Measurements from ENCODE around the gene CDH13.

Gene CDH13

GRCh38 chr16:82993415-82993814 is 366.6 kb downstream of the CDH13 start:
- DNase-seq (ENCODE audit: low spot score): no peak
- no peak for FAIRE-seq

GRCh38 chr16:82993926-82994325 is 367.2 kb downstream of the CDH13 start:
- no peak for FAIRE-seq
- no peak for DNase-seq (ENCODE audit: low spot score)

DNA sequence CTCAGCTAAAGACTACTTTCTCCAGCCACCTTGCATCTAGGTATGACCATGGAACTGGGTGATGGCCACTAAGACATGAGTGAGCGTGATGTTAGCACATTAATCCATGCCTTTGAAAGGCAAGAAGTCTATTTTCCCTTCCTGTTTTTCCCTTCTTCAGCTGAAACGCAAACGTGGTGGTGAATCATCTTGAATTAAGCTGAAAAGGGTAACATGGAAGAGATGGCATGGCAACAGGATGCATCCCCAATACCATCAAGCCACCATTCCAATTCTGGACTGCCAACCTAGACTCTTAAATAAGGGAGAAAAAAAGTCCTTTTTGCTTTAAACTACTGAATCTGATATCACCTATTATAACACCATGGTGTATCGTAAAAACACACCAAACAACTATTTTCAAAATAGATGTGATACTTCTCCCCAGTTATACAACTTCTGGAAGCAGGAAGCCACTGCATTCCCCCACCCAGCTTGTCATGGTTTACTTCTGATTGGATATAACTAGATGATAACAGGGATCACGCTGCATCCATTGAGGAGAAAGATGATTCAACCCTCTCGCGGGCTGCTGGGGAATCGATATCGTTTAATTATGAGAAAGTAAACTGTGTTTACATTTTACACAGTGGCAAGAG is 368.6 kb downstream of the CDH13 start:
- DNase-seq (ENCODE audit: low spot score): no peak

GRCh38 chr16:82995924-82996441 is 369.2 kb downstream of the CDH13 start:
- DNase-seq (ENCODE audit: low spot score) (peak; percentile 65), FAIRE-seq (no peak)

More for the DNA sequence above, 368.6 kb downstream of the CDH13 start:
- FAIRE-seq: no peak

- FAIRE-seq: peak; percentile 97
These were observed 370.0 kb downstream of the CDH13 start for GRCh38 chr16:82996814-82997213.

GRCh38 chr16:82999711-83000110 is 372.9 kb downstream of the CDH13 start:
- DNase-seq (ENCODE audit: low spot score): no peak
- no peak for FAIRE-seq

More at GRCh38 chr16:82996814-82997213, 370.0 kb downstream of the CDH13 start:
- no peak for DNase-seq (ENCODE audit: low spot score)

DNA sequence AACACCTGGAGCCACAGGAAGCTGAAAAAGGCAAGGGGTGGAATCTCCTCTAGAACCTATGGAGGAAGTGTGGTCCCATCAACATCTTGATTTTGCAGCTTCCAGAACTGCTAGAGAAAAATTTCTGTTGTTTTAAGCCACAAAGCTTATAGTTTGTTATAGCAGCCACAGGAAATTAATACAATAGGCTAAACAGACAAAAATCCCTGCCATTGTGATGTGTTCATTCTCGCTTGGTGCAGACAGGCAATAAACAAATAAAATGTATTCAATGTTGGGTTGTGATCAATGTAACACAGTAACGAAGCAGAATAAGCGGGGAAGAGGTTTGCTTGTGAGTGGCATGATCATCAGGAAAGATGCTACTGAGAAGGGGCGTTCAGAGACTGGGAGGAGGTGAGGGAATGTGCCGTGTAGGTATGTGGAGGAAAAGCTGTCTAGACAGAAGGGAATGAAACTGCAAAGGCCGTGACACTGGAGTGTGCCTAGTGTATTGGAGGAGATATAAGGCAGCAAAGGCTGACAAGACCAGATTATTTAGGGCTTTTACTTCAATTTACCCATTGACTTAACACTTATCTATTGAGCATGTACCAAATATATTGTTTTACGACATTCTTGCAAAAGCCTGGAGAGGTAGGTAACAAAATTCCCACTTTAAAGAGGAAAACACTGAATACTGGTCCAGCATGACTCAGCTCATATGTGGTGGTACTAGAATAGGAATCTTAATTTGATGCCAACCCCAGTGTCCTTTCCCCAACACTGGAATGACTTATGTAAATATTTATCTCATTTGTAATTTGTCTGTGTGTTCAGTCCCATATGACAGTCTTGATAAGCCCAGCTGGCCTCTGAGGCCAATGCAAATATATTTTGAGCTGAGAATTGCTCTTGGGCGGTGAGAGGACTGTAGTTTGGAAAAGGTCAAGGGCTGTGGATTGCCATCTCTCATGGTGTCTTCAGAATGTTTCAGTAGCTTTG is 375.9 kb downstream of the CDH13 start:
- DNase-seq (ENCODE audit: low spot score) (no peak), FAIRE-seq (no peak)

DNA sequence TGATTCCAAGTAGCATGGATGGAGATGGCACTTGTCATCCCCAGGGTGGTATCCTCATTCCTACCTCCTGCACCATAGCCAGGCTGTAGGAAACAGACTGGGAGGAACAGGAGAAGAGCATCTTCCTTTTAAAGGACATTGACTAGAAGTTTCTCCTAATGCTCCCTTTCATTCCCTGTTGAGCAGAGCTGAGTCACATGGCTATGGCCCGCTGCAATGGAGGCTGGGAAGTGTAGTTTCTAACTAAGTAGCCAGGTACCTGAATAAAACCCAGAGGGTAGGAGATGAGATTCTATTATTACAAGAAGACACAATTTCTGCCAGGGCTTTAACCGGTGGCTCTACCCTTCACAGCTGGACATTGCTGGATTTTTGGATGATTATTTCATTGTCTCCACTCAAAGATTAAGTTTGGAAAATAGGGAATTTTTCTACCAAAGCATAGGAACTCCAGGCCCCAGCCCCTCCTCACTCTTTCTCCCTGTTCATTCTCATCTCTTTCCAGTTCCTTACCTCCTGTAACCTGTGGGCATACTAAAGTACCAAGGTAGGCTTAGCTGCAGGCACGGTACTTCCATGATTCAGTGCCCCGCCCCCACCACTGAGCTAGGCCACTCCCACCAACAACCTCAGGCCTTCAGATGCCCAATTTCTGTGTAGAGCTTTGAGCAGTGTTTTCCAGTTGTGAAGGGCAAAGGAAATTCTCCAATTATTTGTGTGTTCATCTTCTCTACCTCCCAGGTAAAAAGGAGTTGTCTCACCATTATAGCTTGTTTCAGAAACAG is 378.3 kb downstream of the CDH13 start:
- FAIRE-seq (no peak), DNase-seq (ENCODE audit: low spot score) (no peak)

- DNase-seq (ENCODE audit: low spot score): no peak
- FAIRE-seq: no peak
These were observed 378.9 kb downstream of the CDH13 start for GRCh38 chr16:83005653-83006160.

GRCh38 chr16:83010776-83011720 is 384.3 kb downstream of the CDH13 start:
- FAIRE-seq (no peak), DNase-seq (ENCODE audit: low spot score) (no peak)

DNA sequence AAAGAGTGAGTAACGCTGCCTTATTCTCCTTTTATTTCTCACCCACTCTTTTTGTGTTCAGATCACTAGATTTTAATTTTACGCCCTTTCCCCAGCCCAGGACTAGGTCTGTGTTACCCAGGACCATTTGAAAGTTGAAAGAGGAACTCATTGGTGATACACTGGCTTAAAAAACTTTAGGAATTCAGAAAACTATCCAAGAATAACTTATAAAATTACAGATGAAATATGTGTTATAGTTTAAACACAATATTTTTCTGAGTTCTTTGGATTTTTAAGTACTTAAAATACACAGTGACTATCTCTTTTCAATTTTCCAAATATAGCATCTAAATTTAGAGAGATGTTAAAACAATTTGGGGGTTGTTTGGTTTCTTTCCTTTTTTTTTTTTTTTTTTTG is 385.2 kb downstream of the CDH13 start:
- no peak for FAIRE-seq
- DNase-seq (ENCODE audit: low spot score): no peak

GRCh38 chr16:83013071-83013470 is 386.3 kb downstream of the CDH13 start:
- DNase-seq (ENCODE audit: low spot score) (no peak), FAIRE-seq (no peak)

- DNase-seq (ENCODE audit: low spot score): no peak
- FAIRE-seq: no peak
These were observed 393.2 kb downstream of the CDH13 start for GRCh38 chr16:83019963-83020362.

DNA sequence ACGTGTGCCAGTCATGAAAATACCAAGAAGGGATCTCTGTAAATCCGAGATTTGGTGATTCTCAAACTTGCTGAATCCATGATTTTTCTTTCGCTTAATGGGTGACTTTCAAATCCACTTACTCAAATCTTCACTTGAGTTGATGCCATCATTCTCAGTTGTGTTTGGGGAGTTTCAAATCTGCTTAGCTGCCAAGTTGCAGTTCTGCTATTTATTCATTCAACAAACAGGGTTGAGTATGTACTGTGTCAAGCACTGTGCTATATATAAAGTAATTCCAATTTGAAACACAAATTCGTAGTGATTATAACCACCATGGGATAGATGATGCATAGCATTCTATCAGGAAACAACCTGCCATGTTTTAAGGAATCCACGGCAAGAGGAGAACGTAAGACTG is 394.3 kb downstream of the CDH13 start:
- no peak for FAIRE-seq

GRCh38 chr16:83021746-83022145 is 395.0 kb downstream of the CDH13 start:
- no peak for FAIRE-seq
- no peak for DNase-seq (ENCODE audit: low spot score)

More for the DNA sequence above, 394.3 kb downstream of the CDH13 start:
- DNase-seq (ENCODE audit: low spot score): no peak

DNA sequence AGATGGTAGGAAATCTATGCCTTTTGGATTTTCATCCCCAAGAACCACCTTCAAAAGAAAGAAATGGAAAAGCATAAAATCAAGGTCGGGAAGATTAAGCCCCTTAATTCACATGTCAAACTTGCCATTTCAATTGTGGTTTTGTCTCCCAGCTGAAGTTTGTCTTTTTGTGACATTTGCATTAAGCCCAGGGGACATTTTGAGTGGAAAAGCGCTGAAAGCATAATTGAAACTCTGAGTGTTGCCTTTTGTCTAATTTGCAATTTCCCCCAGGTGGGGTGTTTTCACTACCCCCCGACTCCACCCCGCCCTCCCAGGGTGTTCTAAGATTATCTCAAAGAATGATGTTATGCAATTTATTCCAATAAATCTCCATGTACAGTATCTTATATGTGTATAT is 396.2 kb downstream of the CDH13 start:
- DNase-seq (ENCODE audit: low spot score) (no peak), FAIRE-seq (no peak)

GRCh38 chr16:83023640-83024039 is 396.9 kb downstream of the CDH13 start:
- FAIRE-seq: no peak
- no peak for DNase-seq (ENCODE audit: low spot score)

DNA sequence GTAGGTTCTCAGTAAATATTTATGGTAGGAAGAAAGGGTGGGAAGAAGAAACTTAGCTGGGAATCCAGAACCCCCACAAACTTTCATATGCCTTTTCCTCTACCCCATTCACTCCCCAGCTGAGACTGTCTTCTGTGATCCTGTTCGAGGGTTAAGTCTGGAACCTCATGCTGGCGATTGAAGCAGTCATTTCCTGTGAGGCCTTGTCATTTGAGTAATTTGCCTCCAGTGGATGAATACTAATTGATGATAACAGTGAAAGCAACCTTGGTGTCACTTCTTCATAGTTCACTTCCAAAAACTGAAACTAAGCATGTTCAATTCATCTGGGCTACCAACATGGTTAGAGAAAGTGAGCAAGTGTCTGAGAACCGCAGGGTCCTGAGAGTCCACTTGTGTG is 401.2 kb downstream of the CDH13 start:
- FAIRE-seq (no peak), DNase-seq (ENCODE audit: low spot score) (no peak)

- DNase-seq (ENCODE audit: low spot score): no peak
- FAIRE-seq: no peak
These were observed 402.7 kb downstream of the CDH13 start for GRCh38 chr16:83029467-83029866.

DNA sequence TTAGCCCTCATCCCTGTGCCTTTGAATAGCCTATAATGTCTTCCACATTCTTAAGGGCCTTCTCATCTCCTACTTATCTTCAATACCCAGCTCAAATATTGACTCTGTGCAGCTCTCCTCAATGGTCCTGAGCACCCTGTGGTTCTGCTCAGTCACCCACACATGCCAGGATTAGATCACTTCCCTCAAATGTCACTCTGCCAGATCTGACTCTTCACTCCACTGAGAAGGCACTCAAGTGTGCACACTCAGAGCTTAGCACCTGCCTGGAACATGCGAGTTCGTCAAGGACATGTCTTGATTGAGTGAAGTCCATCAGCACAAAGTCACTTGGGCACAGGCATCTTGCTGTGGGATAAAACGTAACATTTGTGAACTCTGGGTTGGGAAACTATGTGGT is 404.8 kb downstream of the CDH13 start:
- no peak for FAIRE-seq
- DNase-seq (ENCODE audit: low spot score): no peak

Measured in urothelium cell line (cell line).